H1 (cell line): ENCODE measurements around the gene GAK. TPM values are rescaled to one million over a fixed set of nuclear protein-coding genes. Genes with fewer than 3 reads are reported as not detected.

Experiments used
- CTCF ChIA-PET: fragments of 300-600 bp; sonication (Branson Sonifier 250); formaldehyde crosslinking; loops from one replicate; lab custom pipeline; 2021; ENCODE audit not compliant: partially characterized antibody; lab: Charles Lee
- POLR2A ChIA-PET: fragments of 300-600 bp; sonication (Branson Sonifier 250); formaldehyde crosslinking; loops from one replicate; lab custom pipeline; 2021; ENCODE audit warnings: inconsistent platforms; ENCODE audit not compliant: partially characterized antibody; lab: Charles Lee
- DNase-seq, 2 experiments: peaks; one replicate each; pipeline versions ENCODE4 v3.0.0 to v3.0.0-alpha.2; 2010 to 2022; ENCODE audit warnings: low spot score in 2 of 2, low read depth in 1 of 2, mixed read lengths in 1 of 2
- FAIRE-seq: peaks from 2 replicates; lab custom pipeline; 2011; peaks lifted over from hg19 to GRCh38; lab: Jason Lieb, UNC
- H2AFZ ChIP-seq: 2 replicates; pipeline ENCODE4 v1.8.1; 2012; ENCODE audit warnings: low read length, inconsistent platforms
- H2AK5ac ChIP-seq: 2 replicates; pipeline ENCODE4 v1.6.1; 2013; ENCODE audit warnings: low read depth, low read length
- H2BK120ac ChIP-seq: replicated peaks from 2 replicates; pipeline ENCODE3; 2013; ENCODE audit warnings: low read depth, low read length, inconsistent platforms
- H2BK12ac ChIP-seq: 2 replicates; pipeline ENCODE4 v1.6.1; 2013; ENCODE audit warnings: low read depth, low read length
- H2BK15ac ChIP-seq: 2 replicates; pipeline ENCODE4 v1.6.1; 2013; ENCODE audit warnings: low read length
- H2BK20ac ChIP-seq: 2 replicates; pipeline ENCODE4 v1.6.1; 2013; ENCODE audit warnings: low read length
- H2BK5ac ChIP-seq: 2 replicates; pipeline ENCODE4 v1.6.1; 2013; ENCODE audit warnings: low read depth, low read length
- H3K14ac ChIP-seq: 2 replicates; pipeline ENCODE4 v1.6.1; 2013; ENCODE audit warnings: inconsistent platforms; ENCODE audit not compliant: insufficient read length
- H3K18ac ChIP-seq: 2 replicates; pipeline ENCODE4 v1.6.1; 2013; ENCODE audit warnings: low read length; ENCODE audit errors: extremely low read depth
- H3K23ac ChIP-seq: 2 replicates; pipeline ENCODE4 v1.6.1; 2013; ENCODE audit warnings: inconsistent platforms; ENCODE audit not compliant: insufficient read length
- H3K23me2 ChIP-seq: 2 replicates; pipeline ENCODE4 v1.6.1; 2013; ENCODE audit warnings: low read depth, low read length
- H3K27ac ChIP-seq: 2 replicates; pipeline ENCODE4 v1.6.1; 2011; ENCODE audit warnings: low read depth, low read length, inconsistent platforms
- H3K27me3 ChIP-seq, 4 experiments: replicated peaks in 1 of 4; 1 replicate in 1 of 4; 2 replicates in 3 of 4; pipeline versions ENCODE4 v1.6.1 to v1.8.1; 2011 to 2013; ENCODE audit warnings: low read length in 3 of 4, mild to moderate bottlenecking in 3 of 4, inconsistent platforms in 2 of 4, mixed read lengths in 2 of 4, moderate library complexity in 1 of 4; ENCODE audit not compliant: control insufficient read depth in 3 of 4, insufficient read depth in 3 of 4; ENCODE audit errors: extremely low read depth in 1 of 4
- H3K36me3 ChIP-seq, 4 experiments: 2 replicates each; pipeline versions ENCODE4 v1.6.1 to v1.8.1; 2011 to 2013; ENCODE audit warnings: mild to moderate bottlenecking in 4 of 4, low read length in 3 of 4, moderate library complexity in 2 of 4, control low read depth in 1 of 4, inconsistent platforms in 1 of 4; ENCODE audit not compliant: insufficient read depth in 4 of 4, control insufficient read depth in 2 of 4
- H3K4ac ChIP-seq: replicated peaks from 2 replicates; pipeline ENCODE3; 2013; ENCODE audit warnings: low read length, low read depth, mixed read lengths, inconsistent platforms; ENCODE audit not compliant: insufficient read length
- H3K4me1 ChIP-seq, 4 experiments: replicated peaks in 1 of 4; 1 replicate in 1 of 4; 2 replicates in 3 of 4; pipeline versions ENCODE4 v1.6.1 to v1.8.1; 2011 to 2013; ENCODE audit warnings: low read length in 3 of 4, inconsistent platforms in 2 of 4, mixed read lengths in 1 of 4; ENCODE audit not compliant: insufficient read depth in 4 of 4, control insufficient read depth in 3 of 4
- H3K4me2 ChIP-seq, 2 experiments: 2 replicates each; pipeline versions ENCODE4 v1.6.1 to v1.8.1; 2011 to 2013; ENCODE audit warnings: low read depth in 2 of 2, low read length in 2 of 2, control low read depth in 1 of 2, inconsistent platforms in 1 of 2, mild to moderate bottlenecking in 1 of 2; ENCODE audit not compliant: insufficient read depth in 1 of 2
- H3K4me3 ChIP-seq, 4 experiments: fragments of 200-600, 300-600 bp in 1 of 4; sonication (generic), shearing (Covaris generic), sonication (Bioruptor Twin) in 1 of 4; 2 replicates each; pipeline versions ENCODE4 v1.5.1 to v1.8.1; 2011 to 2016; ENCODE audit warnings: low read length in 4 of 4, low read depth in 3 of 4, control low read depth in 2 of 4, inconsistent platforms in 2 of 4, mild to moderate bottlenecking in 2 of 4, mixed read lengths in 1 of 4, moderate library complexity in 1 of 4; ENCODE audit not compliant: insufficient read depth in 2 of 4; ENCODE audit errors: extremely low read depth in 1 of 4
- H3K56ac ChIP-seq: replicated peaks from 2 replicates; pipeline ENCODE3; 2013; ENCODE audit warnings: low read depth, mild to moderate bottlenecking, mixed read lengths, low read length, inconsistent platforms; ENCODE audit not compliant: insufficient read length
- H3K79me1 ChIP-seq: 2 replicates; pipeline ENCODE4 v1.6.1; 2013; ENCODE audit warnings: low read depth, low read length, control low read depth
- H3K79me2 ChIP-seq, 2 experiments: 2 replicates each; pipeline versions ENCODE4 v1.6.1 to v1.8.1; 2012 to 2013; ENCODE audit warnings: low read length in 2 of 2, mild to moderate bottlenecking in 2 of 2, inconsistent platforms in 1 of 2; ENCODE audit not compliant: insufficient read depth in 2 of 2, control insufficient read depth in 1 of 2
- H3K9ac ChIP-seq, 4 experiments: replicated peaks in 1 of 4; 1 replicate in 1 of 4; 2 replicates in 3 of 4; pipeline versions ENCODE4 v1.6.1 to v1.8.1; 2011 to 2013; ENCODE audit warnings: low read depth in 3 of 4, low read length in 3 of 4, control low read depth in 2 of 4, mild to moderate bottlenecking in 2 of 4, moderate library complexity in 2 of 4, inconsistent platforms in 1 of 4; ENCODE audit errors: extremely low read depth in 1 of 4
- H3K9me3 ChIP-seq, 2 experiments: 2 replicates each; pipeline versions ENCODE4 v1.6.1 to v1.8.1; 2012 to 2013; ENCODE audit warnings: mild to moderate bottlenecking in 2 of 2, moderate library complexity in 2 of 2, control low read depth in 1 of 2, inconsistent platforms in 1 of 2, low read depth in 1 of 2, low read length in 1 of 2, mixed read lengths in 1 of 2; ENCODE audit not compliant: insufficient read depth in 2 of 2
- H4K20me1 ChIP-seq, 2 experiments: replicated peaks in 1 of 2; 2 replicates each; pipeline versions ENCODE3 to v1.8.1; 2011 to 2013; ENCODE audit warnings: inconsistent platforms in 2 of 2, low read length in 2 of 2, mild to moderate bottlenecking in 1 of 2; ENCODE audit not compliant: insufficient read depth in 2 of 2, control insufficient read depth in 1 of 2
- H4K5ac ChIP-seq: 2 replicates; pipeline ENCODE4 v1.6.1; 2013; ENCODE audit warnings: low read length, low read depth, mixed read lengths, inconsistent platforms; ENCODE audit not compliant: insufficient read length
- H4K8ac ChIP-seq: 2 replicates; pipeline ENCODE4 v1.8.0; 2013; ENCODE audit warnings: mild to moderate bottlenecking, moderate library complexity, low read length, inconsistent platforms; ENCODE audit not compliant: insufficient read depth; ENCODE audit errors: extremely low read depth
- H4K91ac ChIP-seq: replicated peaks from 2 replicates; pipeline ENCODE3; 2013; ENCODE audit warnings: low read length, mixed read lengths, inconsistent platforms; ENCODE audit not compliant: insufficient read length
- BACH1 ChIP-seq: IDR thresholded peaks from 2 replicates; pipeline ENCODE4 v1.6.1; 2012; ENCODE audit warnings: low read length, improper control_type of control experiment
- CREB1 ChIP-seq: IDR thresholded peaks from 2 replicates; pipeline ENCODE4 v1.6.1; 2012; ENCODE audit warnings: inconsistent platforms
- CTCF ChIP-seq, 3 experiments: IDR thresholded peaks; 1 replicate in 2 of 3; 2 replicates in 1 of 3; pipeline versions ENCODE4 v1.5.1 to v1.6.1; 2011; ENCODE audit warnings: low read length in 3 of 3, mild to moderate bottlenecking in 3 of 3, inconsistent platforms in 2 of 3, low read depth in 1 of 3, moderate library complexity in 1 of 3; ENCODE audit not compliant: insufficient read depth in 1 of 3; ENCODE audit errors: control extremely low read depth in 1 of 3
- JUND ChIP-seq: IDR thresholded peaks from 2 replicates; pipeline ENCODE4 v1.6.1; 2011; ENCODE audit warnings: mild to moderate bottlenecking, improper control_type of control experiment, low read length
- MAFK ChIP-seq: IDR thresholded peaks from 2 replicates; pipeline ENCODE4 v1.6.1; 2012; ENCODE audit warnings: low read depth, mild to moderate bottlenecking, improper control_type of control experiment, low read length
- POLR2A ChIP-seq, 2 experiments: IDR thresholded peaks; 1 replicate in 1 of 2; 2 replicates in 1 of 2; pipeline ENCODE4 v1.6.1; 2011; ENCODE audit warnings: low read depth in 2 of 2, low read length in 2 of 2, mild to moderate bottlenecking in 2 of 2; ENCODE audit errors: control extremely low read depth in 1 of 2
- RBBP5 ChIP-seq: IDR thresholded peaks from 2 replicates; pipeline ENCODE4 v1.7.1; 2012; ENCODE audit warnings: low read depth, mild to moderate bottlenecking, inconsistent platforms, low read length, moderate library complexity, borderline replicate concordance
- RNF2 ChIP-seq: fragments of 200-900, 300-1000 bp; sonication (generic); IDR thresholded peaks from 2 replicates; pipeline ENCODE4 v1.7.1; 2016; ENCODE audit warnings: borderline replicate concordance, low read depth, mild to moderate bottlenecking, antibody characterized with exemption, low read length; ENCODE audit not compliant: poor library complexity, severe bottlenecking; ENCODE audit errors: missing control alignments
- TAF1 ChIP-seq: IDR thresholded peaks from 2 replicates; pipeline ENCODE4 v1.6.1; 2011; ENCODE audit warnings: mild to moderate bottlenecking, low read depth, low read length
- WGBS, 2 experiments: shearing (Covaris generic) in 1 of 2; methylation state at CpG; one replicate each; pipeline versions ENCODE4 v1.1.6 to v1.1.7; 2013 to 2015; ENCODE audit warnings: low lambda C conversion rate in 2 of 2, mixed read lengths in 2 of 2, inconsistent platforms in 1 of 2, low coverage in 1 of 2, missing lambda C conversion rate in 1 of 2; ENCODE audit not compliant: insufficient replicate concordance in 2 of 2, insufficient coverage in 1 of 2, insufficient read length in 1 of 2; ENCODE audit errors: extremely low coverage in 1 of 2, missing lambda C conversion rate in 1 of 2; 5-methylcytosine and 5-hydroxymethylcytosine counted together
- polyA plus RNA-seq, 7 experiments: library from polyadenylated mRNA; depleted of rRNA in 3 of 7; stranded (reverse) in 5 of 7; unstranded in 2 of 7; fragments of >200 nt in 5 of 7; fragments of 200-250 nt in 2 of 7; gene quantifications; 1 replicate in 5 of 7; 2 replicates in 1 of 7; 4 replicates in 1 of 7; pipeline versions ENCODE4 v1.2.1 to v1.2.3, GENCODE V29; 2011 to 2013; ENCODE audit warnings: missing spikeins in 2 of 7, mixed read lengths in 2 of 7
- total RNA-seq: library from RNA; stranded (reverse); fragmentation: NEBNext Ultra II Directional; extraction: Animal tissue kit (Norgen Biotek cat#: 25700); gene quantifications from 2 replicates; pipeline ENCODE4 v1.2.1, GENCODE V29; 2021
- TF ChIP-seq, protein P1 (sequence below): IDR thresholded peaks from 2 replicates; pipeline ENCODE4 v1.6.1; 2012; ENCODE audit warnings: inconsistent platforms

The GAK gene
- total and polyA plus RNA-seq, 2 of the 8 experiments (the other 6 are each of a cell fraction or from before 2014, with no cell fraction given), result 31.5 to 70.8 TPM

DNA sequence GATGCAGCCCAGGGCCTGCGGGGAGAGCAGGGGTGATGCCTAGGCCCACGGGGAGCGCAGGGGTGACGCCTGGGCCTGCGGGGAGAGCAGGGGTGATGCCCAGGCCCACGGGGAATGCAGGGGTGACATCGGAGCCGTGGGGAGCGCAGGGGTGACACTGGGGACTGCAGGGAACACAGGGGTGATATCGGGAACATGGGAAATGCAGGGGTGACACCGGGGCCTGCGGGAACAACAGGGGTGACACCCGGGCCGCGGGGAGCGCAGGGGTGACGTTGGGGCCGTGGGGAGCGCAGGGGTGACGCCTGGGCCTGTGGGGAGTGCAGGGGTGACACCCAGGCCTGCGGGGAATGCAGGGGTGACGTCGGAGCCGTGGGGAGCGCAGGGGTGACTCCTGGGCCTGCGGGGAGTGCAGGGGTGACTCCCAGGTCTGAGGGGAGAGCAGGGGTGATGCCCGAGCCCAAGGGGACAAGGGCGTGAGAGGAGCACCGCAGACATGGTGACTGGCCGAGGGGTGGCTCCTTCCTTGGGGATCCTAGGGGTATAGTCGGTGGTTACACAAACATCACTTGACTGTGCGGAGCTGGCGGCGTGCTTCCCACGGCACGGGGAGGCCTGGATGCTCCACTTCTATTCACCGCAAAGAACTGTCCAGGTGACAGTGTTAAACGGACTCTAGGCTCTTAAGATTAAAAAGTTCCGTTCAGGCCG is 38.0 kb downstream of the GAK start:
- Histone ChIP-seq H2BK12ac (no peak overlapping the region), H3K4ac (no peak overlapping the region), H3K56ac (no peak overlapping the region), H3K9ac (no peak overlapping the region), H3K18ac (no peak overlapping the region), H3K14ac (no peak overlapping the region), H3K4me2 (no peak overlapping the region), H2BK15ac (no peak overlapping the region), H2AFZ (no peak overlapping the region), H3K4me1 (no peaks in the 10 kb centered on the region), H4K8ac (no peak overlapping the region), H3K9me3 (no peaks in the 10 kb centered on the region), H3K79me1 (peaks cover 2% of the 10 kb centered on the region; the same call in 1 of the 2 replicates), H3K27ac (no peak overlapping the region), H2AK5ac (no peak overlapping the region), H2BK120ac (no peak overlapping the region), H2BK5ac (no peak overlapping the region), H3K27me3 (no peaks in the 10 kb centered on the region), H3K23me2 (no peaks in the 10 kb centered on the region), H4K5ac (no peak overlapping the region), H4K91ac (no peak overlapping the region), H3K79me2 (no peaks in the 10 kb centered on the region), H4K20me1 (peaks cover 2 to 12% of the 10 kb centered on the region in 2 experiments), H3K23ac (no peak overlapping the region), H2BK20ac (no peak overlapping the region), H3K4me3 (no peak overlapping the region), H3K36me3 (peaks cover 0 to 8% (median 3%) of the 10 kb centered on the region in 4 experiments; a peak in 2 of 8 replicates)
- ChIA-PET POLR2A (no interaction called here), CTCF (interaction anchor here (2.1 to 5.1 kb wide), 2 partner anchors 13 to 152 kb away, joined by 7 to 34 read pairs; no protein-coding TSS in a partner anchor)
- FAIRE-seq, result no peak
- WGBS, 2 experiments, result 91% methylated on average over 21 of the region's 40 CpGs; no CpG with 5 or more reads in 1 of the 2 experiments
- DNase-seq, result no peak
- TF ChIP-seq, protein P1, sequence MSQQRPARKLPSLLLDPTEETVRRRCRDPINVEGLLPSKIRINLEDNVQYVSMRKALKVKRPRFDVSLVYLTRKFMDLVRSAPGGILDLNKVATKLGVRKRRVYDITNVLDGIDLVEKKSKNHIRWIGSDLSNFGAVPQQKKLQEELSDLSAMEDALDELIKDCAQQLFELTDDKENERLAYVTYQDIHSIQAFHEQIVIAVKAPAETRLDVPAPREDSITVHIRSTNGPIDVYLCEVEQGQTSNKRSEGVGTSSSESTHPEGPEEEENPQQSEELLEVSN, result no peak
- TF ChIP-seq BACH1 (no peak), CREB1 (no peak), JUND (no peak), POLR2A (IDR thresholded peaks at IDR 0.05; ENCODE audit: control extremely low read depth in 1 of 2, low read depth in 2 of 2, low read length in 2 of 2) (no peak), RBBP5 (no peak), MAFK (no peak), TAF1 (no peak), RNF2 (no peak), CTCF (IDR thresholded peaks at IDR 0.05; ENCODE audit: control extremely low read depth in 1 of 3, insufficient read depth in 1 of 3, low read depth in 1 of 3, low read length in 3 of 3) (no peak)
